BE2C (cell line): ENCODE results near the gene UNC13C.

Experiments used
- DNase-seq: peaks from one replicate; pipeline ENCODE4 v3.0.0-alpha.2; 2020
- H3K27me3 ChIP-seq: fragments of 250-450 bp; sonication (Bioruptor Pico); 2 replicates; pipeline ENCODE4 v1.5.1; 2020; ENCODE audit warnings: mild to moderate bottlenecking
- H3K36me3 ChIP-seq: fragments of 250-450 bp; sonication (Bioruptor Pico); 2 replicates; pipeline ENCODE4 v1.5.1; 2020; ENCODE audit warnings: mild to moderate bottlenecking
- H3K4me1 ChIP-seq: fragments of 250-450 bp; sonication (Bioruptor Pico); 2 replicates; pipeline ENCODE4 v1.5.1; 2020
- H3K4me3 ChIP-seq: 2 replicates; pipeline ENCODE4 v1.5.1; 2011; ENCODE audit warnings: low read depth, low read length
- H3K9me3 ChIP-seq: fragments of 250-450 bp; sonication (Bioruptor Pico); 2 replicates; pipeline ENCODE4 v1.5.1; 2020
- TF ChIP-seq, protein P1 (sequence below): IDR thresholded peaks from 2 replicates; pipeline ENCODE4 v1.5.1; 2012; ENCODE audit warnings: mild to moderate bottlenecking, low read depth, low read length

Gene UNC13C

DNA sequence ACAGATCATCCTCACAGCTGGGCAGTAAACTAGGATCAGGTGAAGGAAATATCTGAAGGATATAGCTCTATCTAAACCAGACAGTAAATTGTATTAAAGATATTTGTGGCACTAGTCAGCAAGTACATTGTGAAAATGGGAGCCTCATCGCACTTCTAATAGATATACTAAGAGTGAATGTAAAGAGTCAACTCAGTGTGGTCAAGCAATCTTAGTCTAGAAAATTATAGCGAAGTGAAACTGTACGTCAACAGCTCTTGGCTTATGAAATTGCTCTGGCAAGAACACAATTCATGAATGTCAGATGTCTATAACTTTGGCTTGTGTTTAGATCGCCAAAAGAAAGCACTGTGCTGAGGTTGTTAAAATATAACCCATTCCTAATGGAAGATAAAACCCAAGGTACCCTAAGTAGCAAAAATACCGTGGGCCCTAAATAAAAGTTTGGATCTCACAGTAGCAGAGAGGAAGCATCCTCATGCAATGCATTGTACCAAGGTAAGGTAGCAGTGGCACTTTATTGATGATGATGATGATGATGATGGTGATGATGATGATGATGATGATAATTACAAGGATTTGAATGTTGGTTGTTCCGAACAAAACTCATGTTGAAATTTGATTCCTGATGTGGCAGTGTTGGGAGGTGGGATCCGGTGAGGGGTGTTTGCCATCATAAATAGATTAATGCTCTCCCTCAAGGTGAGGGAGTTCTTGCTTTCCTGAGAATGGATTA is 228.5 kb downstream of the UNC13C start:
- TF ChIP-seq, protein P1, sequence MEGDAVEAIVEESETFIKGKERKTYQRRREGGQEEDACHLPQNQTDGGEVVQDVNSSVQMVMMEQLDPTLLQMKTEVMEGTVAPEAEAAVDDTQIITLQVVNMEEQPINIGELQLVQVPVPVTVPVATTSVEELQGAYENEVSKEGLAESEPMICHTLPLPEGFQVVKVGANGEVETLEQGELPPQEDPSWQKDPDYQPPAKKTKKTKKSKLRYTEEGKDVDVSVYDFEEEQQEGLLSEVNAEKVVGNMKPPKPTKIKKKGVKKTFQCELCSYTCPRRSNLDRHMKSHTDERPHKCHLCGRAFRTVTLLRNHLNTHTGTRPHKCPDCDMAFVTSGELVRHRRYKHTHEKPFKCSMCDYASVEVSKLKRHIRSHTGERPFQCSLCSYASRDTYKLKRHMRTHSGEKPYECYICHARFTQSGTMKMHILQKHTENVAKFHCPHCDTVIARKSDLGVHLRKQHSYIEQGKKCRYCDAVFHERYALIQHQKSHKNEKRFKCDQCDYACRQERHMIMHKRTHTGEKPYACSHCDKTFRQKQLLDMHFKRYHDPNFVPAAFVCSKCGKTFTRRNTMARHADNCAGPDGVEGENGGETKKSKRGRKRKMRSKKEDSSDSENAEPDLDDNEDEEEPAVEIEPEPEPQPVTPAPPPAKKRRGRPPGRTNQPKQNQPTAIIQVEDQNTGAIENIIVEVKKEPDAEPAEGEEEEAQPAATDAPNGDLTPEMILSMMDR = no peak
- no peaks in the 10 kb centered on the region for H3K27me3 ChIP-seq
- no peak for DNase-seq

DNA sequence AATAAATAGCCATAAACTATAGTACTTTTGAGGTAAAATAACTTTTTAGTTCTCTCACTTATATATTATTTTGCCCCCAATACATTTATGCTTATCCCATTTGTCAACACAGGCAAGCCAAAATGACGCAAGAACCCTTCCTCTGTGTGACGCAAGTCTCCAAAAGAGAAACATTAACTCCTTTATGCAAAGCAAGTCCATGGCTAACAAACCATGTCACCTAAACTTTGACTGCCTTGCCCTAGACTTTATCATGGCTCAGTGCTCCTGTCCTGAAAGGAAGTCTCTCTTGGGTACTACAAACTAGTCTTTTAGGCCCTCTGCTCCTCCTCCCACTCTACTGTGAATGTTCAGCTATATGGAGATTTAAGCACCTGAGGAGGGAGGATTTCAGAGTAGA is 230.5 kb downstream of the UNC13C start:
- no peaks in the 10 kb centered on the region for H3K36me3 ChIP-seq
- DNase-seq = no peak
- H3K9me3 ChIP-seq = no peaks in the 10 kb centered on the region
- TF ChIP-seq, protein P1 = no peak
- no peak overlapping the region for H3K4me3 ChIP-seq
- H3K4me1 ChIP-seq = no peaks in the 10 kb centered on the region
- no peaks in the 10 kb centered on the region for H3K27me3 ChIP-seq

More for the DNA sequence above, 228.5 kb downstream of the UNC13C start:
- Histone ChIP-seq H3K4me3 (no peak overlapping the region), H3K9me3 (no peaks in the 10 kb centered on the region), H3K4me1 (no peaks in the 10 kb centered on the region), H3K36me3 (no peaks in the 10 kb centered on the region)

DNA sequence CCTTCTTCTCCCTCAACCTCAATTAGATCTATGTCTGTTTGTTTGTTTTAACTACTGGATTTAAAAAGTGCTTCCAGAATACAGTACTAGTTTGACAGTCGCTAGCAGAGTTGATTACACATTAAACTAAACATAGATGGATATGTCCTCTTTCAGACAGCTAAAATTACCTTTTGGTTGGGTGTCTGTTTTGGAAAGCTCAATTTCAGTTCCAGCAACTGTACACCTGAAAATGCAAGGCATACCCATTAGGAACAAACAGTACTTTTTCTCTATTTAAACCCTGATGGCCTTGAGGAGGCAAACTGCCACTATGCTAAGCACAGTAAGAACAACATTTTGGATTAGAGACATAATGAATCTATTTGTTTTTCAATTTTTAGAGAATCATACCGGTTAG is 234.4 kb downstream of the UNC13C start:
- TF ChIP-seq, protein P1 = no peak

DNA sequence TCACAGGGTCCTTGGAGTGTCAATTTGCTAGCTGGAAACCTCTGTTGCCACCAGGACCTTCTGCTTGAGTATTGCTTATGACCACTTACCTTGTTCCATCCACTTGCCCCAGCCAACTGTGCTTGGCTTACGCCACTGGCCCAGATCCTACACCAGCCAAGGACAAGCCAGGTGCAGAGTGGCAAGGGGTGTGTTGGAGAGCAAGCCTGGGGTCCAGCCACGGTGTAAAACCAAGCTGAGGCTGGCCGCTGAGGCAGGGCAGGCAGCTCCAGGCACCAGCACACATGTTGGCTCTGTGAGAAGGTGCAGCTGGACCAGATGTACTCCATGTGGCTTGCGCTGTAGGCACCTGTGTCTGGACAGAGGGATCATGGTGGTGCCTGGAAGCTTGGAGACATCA is 248.2 kb downstream of the UNC13C start:
- TF ChIP-seq, protein P1 = no peak
- no peaks in the 10 kb centered on the region for H3K36me3 ChIP-seq
- H3K9me3 ChIP-seq = no peaks in the 10 kb centered on the region
- no peak for DNase-seq
- H3K4me1 ChIP-seq = no peaks in the 10 kb centered on the region
- H3K27me3 ChIP-seq = no peaks in the 10 kb centered on the region
- H3K4me3 ChIP-seq = no peak overlapping the region

More for the DNA sequence above, 234.4 kb downstream of the UNC13C start:
- no peaks in the 10 kb centered on the region for H3K36me3 ChIP-seq
- H3K9me3 ChIP-seq = no peaks in the 10 kb centered on the region
- DNase-seq = no peak
- H3K4me3 ChIP-seq = no peak overlapping the region
- H3K4me1 ChIP-seq = no peaks in the 10 kb centered on the region
- H3K27me3 ChIP-seq = no peaks in the 10 kb centered on the region

DNA sequence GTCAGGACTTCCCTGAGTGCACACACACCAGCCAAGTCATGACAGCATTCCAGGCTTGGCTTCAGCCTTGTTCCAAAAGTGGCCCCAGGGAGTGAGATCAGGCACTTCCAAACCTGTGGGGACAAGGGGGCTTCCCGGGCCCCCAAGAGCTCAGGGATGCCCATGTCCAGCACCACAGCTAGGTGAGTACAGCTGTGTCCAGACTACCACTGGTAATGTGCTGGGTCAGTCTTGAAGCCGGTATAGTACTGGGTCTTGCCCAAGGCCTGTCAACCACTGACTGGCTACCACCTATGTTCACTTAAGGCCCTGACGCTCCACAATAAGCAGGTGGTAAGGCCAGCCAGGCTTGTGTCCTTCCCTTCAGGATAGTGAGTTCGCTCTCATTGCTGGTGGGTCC is 249.3 kb downstream of the UNC13C start:
- H3K4me3 ChIP-seq = no peak overlapping the region
- no peak for DNase-seq
- H3K27me3 ChIP-seq = no peaks in the 10 kb centered on the region
- H3K4me1 ChIP-seq = no peaks in the 10 kb centered on the region
- H3K36me3 ChIP-seq = no peaks in the 10 kb centered on the region
- H3K9me3 ChIP-seq = no peaks in the 10 kb centered on the region
- TF ChIP-seq, protein P1 = no peak

DNA sequence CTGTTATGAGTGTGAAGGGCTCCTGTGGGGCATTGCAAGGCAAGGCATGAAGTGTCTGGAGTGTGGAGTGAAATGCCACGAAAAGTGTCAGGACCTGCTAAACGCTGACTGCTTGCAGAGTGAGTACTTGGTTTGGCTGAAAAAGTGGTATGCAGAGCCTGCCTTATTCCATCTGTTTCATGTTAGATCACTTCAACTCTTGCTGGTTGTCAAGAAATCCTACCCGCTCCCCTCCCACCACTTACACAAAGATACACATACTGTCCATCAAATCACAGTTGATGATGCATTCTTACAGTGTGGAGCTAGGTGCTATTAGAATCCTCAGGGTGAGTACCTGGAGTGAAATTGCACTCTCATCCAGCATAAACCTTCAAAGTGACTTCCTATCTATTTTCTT is 272.1 kb downstream of the UNC13C start:
- TF ChIP-seq, protein P1 = no peak
- H3K4me1 ChIP-seq = no peaks in the 10 kb centered on the region
- no peaks in the 10 kb centered on the region for H3K27me3 ChIP-seq
- H3K36me3 ChIP-seq = no peaks in the 10 kb centered on the region
- H3K4me3 ChIP-seq = no peak overlapping the region
- DNase-seq = no peak
- H3K9me3 ChIP-seq = no peaks in the 10 kb centered on the region
